Trophoblast cell (in vitro differentiated cells and primary cell): ENCODE measurements around the gene DOC2A.
A peak's percentile ranks its signal among the peaks of the same experiment; 100 is the strongest.

Experiments
- DNase-seq, 2 donors: peaks; one replicate each; pipeline ENCODE4 v3.0.0-alpha.2; 2016
- H2AFZ ChIP-seq: 2 replicates; pipeline ENCODE4 v1.6.1; 2013; ENCODE audit warnings: low read length, moderate library complexity, mild to moderate bottlenecking; ENCODE audit not compliant: insufficient read depth, poor library complexity
- H2AK5ac ChIP-seq: 2 replicates; pipeline ENCODE4 v1.6.1; 2013; ENCODE audit warnings: mild to moderate bottlenecking, low read length
- H2BK120ac ChIP-seq: 2 replicates; pipeline ENCODE4 v1.6.1; 2013; ENCODE audit warnings: low read length, mild to moderate bottlenecking, moderate library complexity; ENCODE audit not compliant: insufficient read depth, poor library complexity
- H2BK12ac ChIP-seq: 2 replicates; pipeline ENCODE4 v1.6.1; 2013; ENCODE audit warnings: mild to moderate bottlenecking, low read length, moderate library complexity
- H2BK5ac ChIP-seq: 2 replicates; pipeline ENCODE4 v1.6.1; 2013; ENCODE audit warnings: low read length, low read depth, moderate library complexity, mild to moderate bottlenecking; ENCODE audit not compliant: poor library complexity
- H3K14ac ChIP-seq: 2 replicates; pipeline ENCODE4 v1.6.1; 2013; ENCODE audit warnings: mild to moderate bottlenecking, low read length
- H3K18ac ChIP-seq: 2 replicates; pipeline ENCODE4 v1.6.1; 2013; ENCODE audit warnings: mild to moderate bottlenecking, low read length
- H3K23ac ChIP-seq: 2 replicates; pipeline ENCODE4 v1.6.1; 2013; ENCODE audit warnings: low read length
- H3K27ac ChIP-seq: 2 replicates; pipeline ENCODE4 v1.5.1; 2013; ENCODE audit warnings: low read depth, mild to moderate bottlenecking, inconsistent platforms, low read length, moderate library complexity
- H3K27me3 ChIP-seq: 2 replicates; pipeline ENCODE4 v1.6.1; 2013; ENCODE audit warnings: inconsistent platforms, mild to moderate bottlenecking, low read length, moderate library complexity; ENCODE audit not compliant: insufficient read depth
- H3K36me3 ChIP-seq, 2 experiments: 1 replicate in 1 of 2; 2 replicates in 1 of 2; pipeline ENCODE4 v1.6.1; 2013; ENCODE audit warnings: low read length in 2 of 2, mild to moderate bottlenecking in 2 of 2, moderate library complexity in 1 of 2; ENCODE audit not compliant: insufficient read depth in 2 of 2, control insufficient read depth in 1 of 2
- H3K4ac ChIP-seq: 2 replicates; pipeline ENCODE4 v1.6.1; 2013; ENCODE audit warnings: low read depth, mild to moderate bottlenecking, low read length, moderate library complexity
- H3K4me1 ChIP-seq, 2 experiments: 1 replicate in 1 of 2; 2 replicates in 1 of 2; pipeline ENCODE4 v1.6.1; 2013; ENCODE audit warnings: low read length in 2 of 2, mild to moderate bottlenecking in 2 of 2, moderate library complexity in 1 of 2; ENCODE audit not compliant: insufficient read depth in 2 of 2, control insufficient read depth in 1 of 2
- H3K4me2 ChIP-seq: 2 replicates; pipeline ENCODE4 v1.6.1; 2013; ENCODE audit warnings: inconsistent platforms, mild to moderate bottlenecking, low read length, moderate library complexity
- H3K4me3 ChIP-seq: 2 replicates; pipeline ENCODE4 v1.5.1; 2013; ENCODE audit warnings: mild to moderate bottlenecking, low read depth, low read length, inconsistent platforms
- H3K79me1 ChIP-seq: one replicate; pipeline ENCODE4 v1.6.1; 2013; ENCODE audit warnings: low read length
- H3K79me2 ChIP-seq: 2 replicates; pipeline ENCODE4 v1.6.1; 2013; ENCODE audit warnings: low read length, mild to moderate bottlenecking; ENCODE audit not compliant: control insufficient read depth, insufficient read depth, poor library complexity
- H3K9ac ChIP-seq: 2 replicates; pipeline ENCODE4 v1.6.1; 2013; ENCODE audit warnings: mild to moderate bottlenecking, low read length
- H3K9me3 ChIP-seq: 2 replicates; pipeline ENCODE4 v1.6.1; 2013; ENCODE audit warnings: low read depth, mild to moderate bottlenecking, control low read depth, inconsistent platforms, low read length; ENCODE audit not compliant: insufficient read depth
- H4K12ac ChIP-seq: 2 replicates; pipeline ENCODE4 v1.6.1; 2013; ENCODE audit warnings: low read depth, mild to moderate bottlenecking, low read length, moderate library complexity
- H4K8ac ChIP-seq: 2 replicates; pipeline ENCODE4 v1.6.1; 2013; ENCODE audit warnings: low read depth, mild to moderate bottlenecking, low read length, moderate library complexity
- H4K91ac ChIP-seq: one replicate; pipeline ENCODE4 v1.6.1; 2013; ENCODE audit warnings: low read depth, mild to moderate bottlenecking, low read length, moderate library complexity
- WGBS: extraction: QIAGEN DNeasy Blood & Tissue Kit; methylation state at CpG from one replicate; pipeline ENCODE4 v1.1.7; 2013; ENCODE audit warnings: missing lambda C conversion rate; ENCODE audit not compliant: insufficient read length, insufficient coverage; ENCODE audit errors: extremely low coverage; 5-methylcytosine and 5-hydroxymethylcytosine counted together

Gene DOC2A

GRCh38 chr16:29982560-29983419 lies 28.0 kb downstream of the DOC2A start:
- Histone ChIP-seq H4K91ac (no peak overlapping the region), H3K4me2 (no peak overlapping the region), H2AFZ (no peak overlapping the region), H3K18ac (no peak overlapping the region), H3K4me3 (peak overlapping the region; percentile 8), H2BK12ac (no peak overlapping the region), H3K27ac (no peak overlapping the region), H3K4ac (no peak overlapping the region), H3K14ac (no peak overlapping the region), H3K79me2 (no peaks in the 10 kb centered on the region), H3K27me3 (no peaks in the 10 kb centered on the region), H4K12ac (no peak overlapping the region), H4K8ac (no peak overlapping the region), H3K4me1 (no peaks in the 10 kb centered on the region), H2AK5ac (no peak overlapping the region), H3K9me3 (peaks cover 4% of the 10 kb centered on the region), H3K79me1 (no peaks in the 10 kb centered on the region), H2BK120ac (no peak overlapping the region), H3K23ac (no peak overlapping the region), H2BK5ac (no peak overlapping the region), H3K36me3 (peaks cover 78 to 93% of the 10 kb centered on the region in 2 experiments), H3K9ac (no peak overlapping the region)
- WGBS: no CpG with 5 or more reads among the region's 24 CpGs
- no peak for DNase-seq

DNA sequence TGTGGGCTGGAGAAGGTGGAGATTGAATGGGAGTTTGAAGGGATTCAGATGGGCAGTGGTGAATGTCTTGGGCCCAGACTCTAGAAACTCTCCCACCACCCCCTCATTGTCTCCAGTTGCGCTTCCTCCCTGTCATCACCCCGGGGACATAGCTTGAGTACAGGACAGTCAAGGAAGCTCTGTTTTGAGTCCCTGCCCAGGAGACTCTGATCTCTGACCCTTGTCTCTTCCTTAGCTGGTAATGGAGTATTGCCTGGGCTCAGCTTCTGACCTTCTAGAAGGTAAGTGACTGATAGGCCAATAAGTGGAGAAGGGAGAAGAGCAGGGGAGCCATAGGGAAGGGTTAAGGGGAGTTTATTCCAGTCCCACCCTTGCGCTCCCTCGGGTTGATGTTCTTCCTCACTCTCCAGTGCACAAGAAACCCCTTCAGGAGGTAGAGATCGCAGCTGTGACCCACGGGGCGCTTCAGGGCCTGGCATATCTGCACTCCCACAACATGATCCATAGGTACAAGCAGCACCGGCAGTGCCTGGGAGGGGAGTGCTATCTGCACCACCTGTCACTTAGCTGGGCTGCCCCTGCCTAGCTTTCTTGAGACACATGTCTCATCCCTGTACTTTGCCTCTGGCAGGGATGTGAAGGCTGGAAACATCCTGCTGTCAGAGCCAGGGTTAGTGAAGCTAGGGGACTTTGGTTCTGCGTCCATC lies 32.1 kb downstream of the DOC2A start:
- H3K4me1 ChIP-seq: peaks cover 7 to 22% of the 10 kb centered on the region in 2 experiments
- no CpG with 5 or more reads among the region's 9 CpGs for WGBS
- H3K79me1 ChIP-seq: peaks cover 9% of the 10 kb centered on the region
- no peak for DNase-seq
- H2BK5ac ChIP-seq: no peak overlapping the region
- no peak overlapping the region for H3K23ac ChIP-seq
- H2BK120ac ChIP-seq: no peak overlapping the region
- H3K27me3 ChIP-seq: no peaks in the 10 kb centered on the region
- H3K4ac ChIP-seq: no peak overlapping the region
- no peak overlapping the region for H3K14ac ChIP-seq
- no peak overlapping the region for H2BK12ac ChIP-seq
- H3K4me3 ChIP-seq: no peak overlapping the region
- peaks cover 4% of the 10 kb centered on the region for H3K9me3 ChIP-seq
- no peak overlapping the region for H3K27ac ChIP-seq
- H2AFZ ChIP-seq: no peak overlapping the region
- no peak overlapping the region for H2AK5ac ChIP-seq
- no peak overlapping the region for H4K12ac ChIP-seq
- H4K91ac ChIP-seq: no peak overlapping the region
- peaks cover 15% of the 10 kb centered on the region for H3K79me2 ChIP-seq
- no peak overlapping the region for H3K4me2 ChIP-seq
- H3K9ac ChIP-seq: no peak overlapping the region
- H3K36me3 ChIP-seq: peaks cover 49 to 59% of the 10 kb centered on the region in 2 experiments
- no peak overlapping the region for H4K8ac ChIP-seq
- no peak overlapping the region for H3K18ac ChIP-seq

- no peak overlapping the region for H3K18ac ChIP-seq
These were observed 32.7 kb downstream of the DOC2A start for GRCh38 chr16:29978081-29978480.

GRCh38 chr16:29977063-29977825 lies 33.6 kb downstream of the DOC2A start:
- Histone ChIP-seq H3K23ac (no peak overlapping the region), H2AK5ac (no peak overlapping the region), H3K79me2 (peaks cover 15% of the 10 kb centered on the region), H3K9me3 (no peaks in the 10 kb centered on the region), H2BK120ac (no peak overlapping the region), H4K91ac (no peak overlapping the region), H2BK12ac (no peak overlapping the region), H3K4ac (no peak overlapping the region), H3K36me3 (peaks cover 37 to 48% of the 10 kb centered on the region in 2 experiments), H3K14ac (no peak overlapping the region), H3K79me1 (peaks cover 10% of the 10 kb centered on the region), H3K4me1 (peaks cover 9 to 22% of the 10 kb centered on the region in 2 experiments), H4K8ac (no peak overlapping the region), H2AFZ (no peak overlapping the region), H3K9ac (no peak overlapping the region), H2BK5ac (no peak overlapping the region), H3K18ac (no peak overlapping the region), H3K27ac (no peak overlapping the region), H4K12ac (no peak overlapping the region), H3K27me3 (no peaks in the 10 kb centered on the region), H3K4me3 (no peak overlapping the region), H3K4me2 (no peak overlapping the region)
- no CpG with 5 or more reads among the region's 9 CpGs for WGBS
- no peak for DNase-seq

More at GRCh38 chr16:29978081-29978480, 32.7 kb downstream of the DOC2A start:
- Histone ChIP-seq H3K4ac (no peak overlapping the region), H3K27me3 (no peaks in the 10 kb centered on the region), H3K79me2 (peaks cover 15% of the 10 kb centered on the region), H3K4me2 (no peak overlapping the region), H3K9me3 (peaks cover 4% of the 10 kb centered on the region), H4K12ac (no peak overlapping the region), H3K27ac (no peak overlapping the region), H2AFZ (no peak overlapping the region), H4K91ac (no peak overlapping the region), H3K14ac (no peak overlapping the region), H3K4me3 (no peak overlapping the region), H3K79me1 (peaks cover 10% of the 10 kb centered on the region), H3K23ac (peak overlapping the region; percentile 34), H2BK5ac (no peak overlapping the region), H2BK120ac (no peak overlapping the region), H4K8ac (no peak overlapping the region), H3K9ac (no peak overlapping the region), H2AK5ac (no peak overlapping the region), H2BK12ac (no peak overlapping the region), H3K36me3 (peaks cover 42 to 53% of the 10 kb centered on the region in 2 experiments), H3K4me1 (peaks cover 9 to 22% of the 10 kb centered on the region in 2 experiments)
- DNase-seq: no peak
- WGBS: no CpG with 5 or more reads among the region's 9 CpGs
